NCI-H2081 treated with DMSO at 0.1 percent for 48 hours (cell line): ENCODE data around the gene HOXD11.

ENCODE experiments used
- DNase-seq: peaks from one replicate; lab custom pipeline; 2025; lab: John Stamatoyannopoulos, UW

The HOXD11 gene

DNA sequence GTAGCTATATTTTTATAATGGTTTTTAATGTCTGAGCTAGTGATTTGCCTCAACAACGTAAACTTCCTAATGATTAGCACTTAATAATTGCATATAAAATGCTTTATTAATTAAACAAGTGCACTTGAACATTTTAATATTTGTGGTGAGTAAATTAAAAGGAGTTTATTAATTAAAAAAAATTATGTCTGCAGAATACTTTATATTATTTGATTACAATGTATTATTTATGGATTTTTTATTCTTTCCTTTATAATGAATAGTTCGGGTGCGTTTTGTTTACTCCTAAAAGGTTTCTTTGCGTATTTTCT is 24.7 kb downstream of the HOXD11 start:
- DNase-seq: no peak

DNA sequence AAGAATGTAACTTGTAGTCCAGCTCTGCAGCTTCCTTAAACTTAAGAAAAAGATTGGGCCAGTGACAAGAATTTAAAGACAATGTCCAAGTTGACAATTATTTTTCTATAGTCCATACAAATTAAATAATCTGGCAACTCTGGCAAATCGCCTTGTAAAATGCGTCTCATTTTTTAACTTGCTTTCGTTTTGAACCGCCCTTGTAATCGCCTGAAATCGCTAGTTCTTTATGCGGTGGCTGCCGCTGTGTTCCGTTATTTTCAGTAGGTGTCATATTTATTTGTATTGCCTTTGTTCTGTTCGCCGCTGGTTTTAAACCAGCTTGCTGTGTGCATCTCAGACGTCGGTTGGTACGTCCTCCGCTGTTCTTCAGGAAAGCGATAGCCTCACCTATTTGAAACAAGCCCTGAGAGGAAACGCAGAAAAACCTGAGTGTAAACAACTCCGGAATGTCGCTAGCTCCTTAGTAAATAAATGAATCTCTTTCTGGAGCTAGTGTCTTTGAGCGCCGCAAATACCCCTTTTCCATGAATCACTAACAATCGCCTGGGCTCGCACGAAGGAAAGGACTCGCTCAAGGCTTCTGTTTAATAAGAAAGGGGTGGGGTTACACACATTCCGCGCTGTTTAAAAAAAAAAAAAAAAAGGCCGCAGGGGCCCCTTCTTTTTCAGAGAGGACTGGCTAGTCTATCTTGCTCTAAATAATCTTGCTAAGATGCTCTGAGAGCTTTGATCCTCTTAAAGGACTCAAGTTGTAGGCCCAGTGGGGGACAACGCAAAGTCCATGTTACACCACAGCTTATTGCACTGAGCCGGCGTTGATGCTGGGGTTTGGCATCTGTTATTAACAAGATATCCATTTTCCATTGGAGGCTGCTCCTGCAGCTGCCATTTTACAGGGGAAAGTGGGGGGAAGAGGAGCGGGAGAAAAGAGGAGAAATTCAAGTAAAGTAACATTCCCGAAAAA is 25.4 kb downstream of the HOXD11 start:
- DNase-seq: no peak

DNA sequence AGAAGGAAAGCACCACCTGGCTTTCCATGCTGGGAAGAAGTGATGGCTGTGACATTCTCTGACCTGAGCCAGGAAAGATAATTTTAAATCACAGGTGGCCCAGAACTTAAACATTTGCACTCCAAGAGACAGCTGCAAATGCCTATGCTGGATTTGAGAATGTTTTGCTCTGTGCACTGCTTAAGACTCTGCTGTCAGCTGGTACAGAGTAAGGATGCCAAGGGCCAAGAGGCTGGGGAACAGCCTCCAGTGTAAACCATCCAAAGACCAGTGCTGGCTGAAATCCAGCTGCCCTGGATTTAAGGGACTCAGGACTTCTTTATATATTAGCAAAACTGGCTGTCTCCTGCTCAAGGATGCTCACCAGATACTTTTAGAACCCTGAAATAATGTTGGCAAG is 26.3 kb downstream of the HOXD11 start:
- DNase-seq: no peak

DNA sequence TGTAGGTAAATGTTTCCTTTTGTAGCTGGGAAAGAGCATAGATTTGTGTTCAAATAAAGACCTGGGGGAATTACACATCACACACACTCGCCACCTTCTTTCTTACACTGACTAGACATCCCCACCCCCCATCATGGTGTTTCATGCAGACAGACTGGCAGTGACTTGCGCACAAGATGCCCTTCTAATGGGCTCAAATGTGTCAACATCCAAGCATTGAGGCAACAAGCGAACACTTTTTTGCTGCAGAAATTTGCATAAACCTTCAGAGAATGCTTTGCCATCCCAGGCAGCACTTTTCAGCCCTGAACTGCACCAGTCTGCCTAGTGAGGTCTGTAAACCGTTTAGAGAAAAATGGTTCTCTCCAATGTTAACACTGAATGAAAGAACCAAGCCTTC is 27.0 kb downstream of the HOXD11 start:
- no peak for DNase-seq

DNA sequence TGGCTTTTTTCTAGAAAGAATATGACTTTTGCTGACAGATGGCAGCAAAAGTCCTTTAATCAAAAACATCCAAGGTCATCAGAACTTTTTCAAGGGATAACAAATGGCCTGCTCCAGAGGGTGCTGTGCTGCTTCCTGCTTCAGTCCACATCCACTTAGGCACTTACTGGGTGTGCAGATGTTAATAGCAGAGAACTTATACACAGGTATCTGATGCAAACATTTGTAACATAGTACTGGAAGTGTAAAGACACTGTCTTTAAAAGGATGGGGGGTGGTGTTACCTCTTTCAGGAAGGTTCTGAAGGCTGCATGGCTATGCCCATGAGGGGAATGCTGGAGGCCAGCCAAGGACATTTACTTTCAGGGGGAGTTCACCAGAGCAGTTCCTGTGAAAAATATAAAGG is 28.0 kb downstream of the HOXD11 start:
- no peak for DNase-seq

DNA sequence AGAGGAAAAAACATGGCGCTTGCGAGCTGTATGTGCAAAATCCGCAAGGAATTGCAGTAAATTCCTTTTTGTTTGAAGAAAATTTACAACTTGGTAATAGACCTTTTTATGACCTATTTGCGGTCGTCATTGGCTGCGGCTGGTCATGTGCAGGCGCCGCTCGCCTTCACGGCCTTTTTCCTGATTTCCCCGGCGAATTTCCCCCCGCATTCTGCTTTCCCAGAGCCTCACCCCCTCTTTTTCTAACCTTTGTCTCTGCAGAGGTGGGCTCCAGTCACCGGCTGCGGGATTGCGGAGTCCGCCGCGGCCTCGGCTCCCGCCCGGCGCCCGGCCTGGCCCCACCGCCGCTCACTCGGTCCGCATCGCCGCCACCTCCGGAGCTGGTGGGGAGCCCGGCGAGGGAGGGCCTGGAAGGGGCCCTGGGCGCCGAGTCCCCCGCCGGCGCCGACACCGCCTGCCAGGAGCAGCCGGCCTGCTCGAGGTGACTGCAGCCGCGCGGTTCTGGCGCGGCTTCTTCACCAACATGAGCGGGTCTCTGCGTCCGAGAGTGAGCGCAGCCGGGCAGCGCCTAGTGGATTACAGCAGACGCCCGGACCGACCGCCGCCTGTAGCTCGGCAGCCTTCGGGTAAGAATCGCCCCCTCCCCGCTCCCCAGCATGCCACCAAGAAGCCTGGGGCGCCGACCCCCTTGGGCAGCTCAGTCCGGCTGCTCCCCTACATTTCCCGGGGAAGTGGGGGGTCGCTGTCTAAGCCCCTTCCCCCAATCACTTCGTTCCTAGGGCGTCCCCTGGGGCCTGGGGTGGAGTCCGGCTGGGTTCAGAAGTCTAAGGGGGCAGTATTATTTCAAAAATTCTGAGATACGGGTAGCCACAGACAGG is 29.5 kb downstream of the HOXD11 start:
- DNase-seq: no peak

DNA sequence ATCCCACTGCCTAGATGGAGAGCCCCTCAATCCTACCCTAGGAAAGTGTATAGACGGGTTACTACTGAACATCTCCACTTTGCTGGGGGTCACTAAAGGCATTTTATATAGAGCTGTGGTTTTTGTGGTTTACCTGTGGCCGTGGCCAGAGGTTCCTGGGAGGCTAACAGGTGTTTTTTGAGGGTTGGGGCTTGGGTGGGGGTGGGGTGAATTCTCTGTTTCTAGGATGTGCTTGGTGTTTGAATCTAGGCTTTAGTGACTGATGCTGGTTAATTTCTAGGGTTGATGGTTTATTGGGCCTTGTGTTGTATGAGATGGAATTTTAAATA is 30.1 kb downstream of the HOXD11 start:
- no peak for DNase-seq

DNA sequence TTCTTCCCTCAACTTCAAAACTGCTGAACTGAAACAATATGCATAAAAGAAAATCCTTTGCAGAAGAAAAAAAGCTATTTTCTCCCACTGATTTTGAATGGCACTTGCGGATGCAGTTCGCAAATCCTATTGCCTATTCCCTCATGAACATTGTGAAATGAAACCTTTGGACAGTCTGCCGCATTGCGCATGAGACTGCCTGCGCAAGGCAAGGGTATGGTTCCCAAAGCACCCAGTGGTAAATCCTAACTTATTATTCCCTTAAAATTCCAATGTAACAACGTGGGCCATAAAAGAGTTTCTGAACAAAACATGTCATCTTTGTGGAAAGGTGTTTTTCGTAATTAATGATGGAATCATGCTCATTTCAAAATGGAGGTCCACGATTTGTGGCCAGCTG is 30.8 kb downstream of the HOXD11 start:
- DNase-seq: no peak

DNA sequence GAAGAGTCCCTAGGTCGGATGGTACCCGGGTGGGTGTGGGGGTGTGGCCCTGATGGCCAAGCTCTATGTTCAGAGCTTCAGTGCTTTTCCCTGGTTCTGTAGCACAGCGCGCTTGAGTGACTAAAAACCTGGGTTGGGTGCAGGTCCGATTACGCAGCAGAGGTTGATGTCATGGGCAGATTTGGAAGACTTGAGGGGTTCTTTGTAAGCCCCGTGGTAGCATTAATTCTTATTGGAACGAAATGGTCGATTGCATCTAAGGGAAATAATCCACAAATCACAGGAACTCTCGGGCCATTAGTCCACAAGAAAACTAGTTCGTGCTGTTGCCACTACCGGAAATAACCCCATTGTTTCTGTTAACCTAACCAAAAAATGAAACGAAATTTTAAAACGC is 31.4 kb downstream of the HOXD11 start:
- no peak for DNase-seq

DNA sequence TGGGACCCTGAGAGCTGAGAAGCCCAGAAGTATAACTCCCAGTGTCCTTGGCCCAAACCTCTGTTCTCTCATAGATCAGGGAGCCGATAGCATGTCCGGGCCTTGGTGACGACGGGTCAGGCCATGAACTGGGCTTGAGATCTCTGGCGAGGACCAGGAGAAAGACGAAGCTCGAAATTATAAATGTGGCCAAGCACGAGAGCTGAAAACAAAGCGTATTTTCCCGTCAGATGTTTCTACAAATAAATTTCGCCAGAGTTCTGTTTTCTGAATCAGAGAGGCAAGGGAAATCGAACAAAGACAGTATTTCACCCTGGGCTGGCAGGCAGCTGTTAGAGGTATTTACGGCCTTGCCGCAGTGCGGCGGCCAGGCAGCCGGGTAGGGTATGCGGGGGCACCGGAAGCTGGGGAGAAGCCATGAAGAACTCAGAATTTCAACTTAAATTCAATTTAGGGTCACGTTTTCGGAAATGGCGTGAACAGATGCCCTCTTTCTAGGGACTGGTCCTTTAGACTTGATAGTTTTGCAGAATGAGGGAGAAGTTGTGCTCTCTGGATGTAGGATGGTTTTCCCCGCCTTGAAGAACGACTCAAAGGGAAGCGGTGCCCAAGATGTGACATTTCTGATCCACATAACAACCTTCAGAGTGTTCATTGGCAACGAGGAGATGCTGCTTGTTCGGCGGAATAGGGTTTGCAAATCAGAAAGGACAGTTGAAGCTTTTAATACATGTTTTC is 32.0 kb downstream of the HOXD11 start:
- DNase-seq: no peak

DNA sequence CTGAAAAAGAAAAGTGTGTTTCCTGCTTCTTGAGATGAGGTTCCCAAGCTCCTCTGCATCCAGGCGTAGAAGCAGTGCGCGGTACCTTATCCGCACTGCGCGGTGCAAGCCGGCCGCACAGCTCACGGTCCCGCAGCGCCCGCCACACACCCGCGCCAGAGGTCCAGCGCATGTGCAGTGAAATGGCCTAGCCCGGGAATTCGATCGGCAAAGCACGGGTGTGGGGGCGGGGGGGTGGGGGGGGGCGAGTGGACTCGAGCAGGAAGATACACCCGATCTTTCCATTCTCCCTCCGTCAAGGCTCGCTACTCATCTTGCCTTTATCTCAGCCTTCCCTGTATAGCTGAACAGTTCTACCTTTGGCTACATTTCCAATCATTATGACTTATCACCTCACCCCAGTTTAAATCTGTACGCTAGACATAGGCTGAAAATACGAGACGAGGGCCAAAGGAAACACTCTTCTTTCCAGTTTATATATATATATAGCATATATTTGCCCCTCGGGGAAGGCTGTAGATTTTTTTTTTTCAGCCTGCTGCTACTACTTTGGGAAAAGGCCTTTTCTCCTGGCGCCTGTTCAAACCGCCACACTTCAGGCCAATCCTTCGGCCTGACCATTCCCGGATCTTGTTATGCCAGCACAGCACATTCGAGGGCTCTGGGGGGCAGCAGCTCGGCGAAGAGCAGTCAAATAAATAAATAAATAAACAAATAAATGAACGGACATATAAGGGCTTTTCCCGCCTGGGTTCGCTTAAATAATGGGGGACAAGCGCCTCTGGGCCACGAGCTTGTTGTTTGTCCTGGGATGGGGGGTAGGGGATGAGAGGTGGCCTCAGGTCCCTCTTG is 32.8 kb downstream of the HOXD11 start:
- DNase-seq: no peak

DNA sequence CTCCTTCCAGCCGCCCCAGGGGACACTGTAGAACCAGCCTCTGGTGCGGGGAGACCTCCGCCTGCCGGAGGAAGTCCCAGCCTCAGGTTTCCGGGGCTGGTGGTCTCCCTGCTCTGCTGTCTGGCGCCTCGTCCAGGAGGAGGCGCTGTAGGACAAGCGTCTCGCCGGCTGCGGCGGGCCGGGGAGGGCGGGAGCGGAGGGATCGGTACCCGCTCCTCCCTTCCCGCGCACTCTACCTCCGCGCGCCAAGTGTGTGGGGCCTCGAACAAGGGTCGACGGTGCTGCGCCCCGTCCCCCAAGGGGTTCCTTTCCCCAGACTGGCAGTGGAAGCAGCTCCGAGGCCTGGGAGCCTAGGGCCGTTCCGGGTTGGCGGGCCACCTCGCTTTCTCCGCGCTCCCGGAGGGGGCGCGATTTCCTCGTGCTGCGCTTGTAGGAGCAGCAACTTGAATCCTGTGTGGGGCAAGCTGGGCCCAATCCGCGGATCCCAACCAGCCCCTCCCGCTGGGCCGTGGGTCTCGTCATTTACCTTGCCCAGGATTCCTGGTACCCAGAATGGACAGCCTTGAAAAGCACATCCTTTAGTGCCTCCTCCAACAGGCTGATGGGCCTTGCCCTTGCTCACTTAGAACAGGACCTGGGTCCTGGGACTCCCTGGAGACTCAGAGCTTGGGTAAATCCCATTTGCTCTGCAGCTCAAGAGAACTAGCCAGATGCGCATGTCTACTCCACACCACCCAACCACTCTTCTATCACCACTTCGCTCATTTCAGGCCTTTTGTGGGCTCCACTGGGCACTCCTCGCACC is 33.6 kb downstream of the HOXD11 start:
- no peak for DNase-seq

DNA sequence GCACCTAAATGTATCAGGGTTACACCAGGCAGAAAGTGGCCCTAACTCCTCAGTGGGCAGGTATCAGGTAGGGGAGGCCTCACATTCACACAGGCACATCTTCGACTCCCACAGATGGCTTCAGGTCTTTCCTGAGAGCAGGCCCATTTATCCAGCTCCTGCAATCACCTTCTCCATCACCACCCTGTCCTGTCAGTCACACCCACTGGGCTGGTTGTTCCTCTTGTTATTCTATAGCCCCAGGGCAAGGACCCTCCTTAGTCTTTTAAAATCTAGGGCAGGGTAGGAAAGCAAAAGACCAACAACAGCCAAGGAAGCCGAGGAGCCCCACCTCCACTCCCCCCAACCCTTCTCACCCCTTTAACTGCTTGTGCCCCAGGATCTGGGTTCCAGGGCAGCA is 35.2 kb downstream of the HOXD11 start:
- no peak for DNase-seq

DNA sequence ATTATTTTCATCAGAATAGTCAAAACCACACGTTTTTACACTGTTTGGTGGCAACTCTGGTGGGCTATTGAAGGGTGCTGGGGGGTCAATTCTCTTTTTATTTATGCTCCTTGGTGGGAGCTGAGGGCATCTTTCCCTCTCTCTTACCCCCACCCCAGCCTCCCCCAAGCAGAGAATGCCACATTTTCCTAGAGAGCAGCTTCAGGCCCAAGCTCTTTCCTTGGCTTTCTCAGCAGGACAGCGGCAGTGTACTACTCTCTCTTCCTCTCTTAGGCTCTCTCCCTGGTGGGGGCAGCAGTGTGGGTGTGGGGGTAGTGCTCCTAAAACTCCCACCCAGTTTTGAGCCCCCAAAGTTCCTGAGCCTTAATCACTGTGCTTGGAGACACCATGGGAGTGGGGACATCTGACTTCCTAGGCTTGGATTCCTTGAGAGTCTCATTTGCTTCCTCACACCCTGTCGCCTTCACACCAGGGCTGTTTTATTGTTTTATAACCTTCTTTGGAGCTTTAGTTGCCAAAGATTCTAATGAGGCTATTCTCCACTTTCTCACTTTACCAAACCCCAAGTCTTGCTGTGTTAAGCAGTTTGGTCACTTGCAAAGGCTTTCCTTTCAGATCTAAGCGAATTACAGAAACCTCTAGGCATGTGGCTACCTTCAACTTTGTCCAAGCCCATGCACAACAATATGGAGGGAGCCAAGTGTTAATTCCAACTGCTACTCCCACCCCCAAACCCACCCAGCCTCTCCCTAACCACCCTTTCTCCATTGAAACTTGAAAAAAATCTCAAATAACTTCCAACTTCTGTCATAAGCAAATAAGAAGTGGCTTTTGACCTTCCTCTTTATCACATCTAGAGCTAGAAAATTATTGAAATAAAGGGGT is 38.2 kb downstream of the HOXD11 start:
- no peak for DNase-seq

DNA sequence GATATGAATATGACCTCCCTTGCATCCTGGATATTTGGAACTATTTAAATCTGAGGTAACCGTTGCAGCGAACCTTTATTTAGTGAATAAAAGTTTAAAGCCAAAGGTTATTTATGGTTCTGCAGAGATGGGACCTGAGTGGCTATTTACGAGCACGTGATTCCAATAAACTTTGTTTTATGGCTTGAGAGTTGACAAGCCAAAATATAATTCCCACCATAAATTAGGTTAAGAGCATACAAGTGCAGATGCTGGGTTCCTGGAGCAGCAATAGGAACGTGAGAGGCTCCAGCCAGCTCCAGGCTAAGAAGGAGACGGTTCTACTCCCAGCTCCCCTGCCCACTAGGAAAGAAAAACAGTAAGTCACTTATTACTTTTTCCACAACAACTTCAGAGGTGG is 39.0 kb downstream of the HOXD11 start:
- DNase-seq: no peak

DNA sequence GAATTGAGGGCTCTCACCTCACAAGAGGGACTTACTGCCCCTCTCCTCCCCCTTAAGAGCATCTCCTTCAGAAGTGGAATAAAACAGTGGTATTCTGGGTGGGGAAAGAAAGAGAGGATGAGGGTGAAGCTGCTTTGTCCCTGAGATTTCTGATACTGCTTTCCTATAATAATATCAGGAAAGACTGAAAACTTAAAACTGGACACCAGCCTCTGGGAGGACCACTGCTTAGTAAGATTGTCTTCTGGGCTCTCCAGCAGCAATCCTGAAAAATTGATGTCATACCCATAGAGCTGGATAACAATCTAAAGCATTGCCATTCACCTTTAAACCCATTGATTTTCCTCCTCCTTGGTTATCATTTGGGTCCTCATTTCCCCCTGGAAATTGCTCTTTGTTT is 39.6 kb downstream of the HOXD11 start:
- DNase-seq: no peak

DNA sequence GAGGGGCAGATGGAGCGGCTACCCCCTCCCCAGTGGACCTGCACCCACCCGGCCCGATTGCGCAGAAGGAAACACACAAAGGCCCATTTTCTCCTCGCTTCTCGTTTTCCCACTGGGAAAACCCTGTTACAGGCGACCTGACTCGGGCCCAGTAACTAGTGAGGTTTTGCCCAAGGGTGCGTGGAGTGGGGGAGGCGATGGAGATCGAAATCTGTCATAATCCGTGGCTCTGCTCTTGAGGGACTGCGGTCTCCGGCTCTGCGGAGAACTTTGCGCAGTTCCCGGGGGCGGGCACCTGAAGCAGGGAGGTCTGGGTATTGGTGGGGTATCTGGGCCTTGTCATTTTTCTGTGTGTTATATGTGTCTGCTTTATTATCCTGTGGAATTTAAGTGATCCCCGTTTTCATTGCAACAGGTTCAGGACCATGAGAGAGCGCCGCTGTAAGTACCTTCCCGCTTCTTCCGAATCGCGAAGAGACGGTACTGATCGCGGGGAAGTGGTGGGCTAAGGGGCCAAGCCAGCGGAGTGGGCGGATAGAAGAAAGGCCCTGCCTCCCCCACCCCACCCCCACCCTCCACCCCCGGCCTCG is 40.2 kb downstream of the HOXD11 start:
- no peak for DNase-seq

DNA sequence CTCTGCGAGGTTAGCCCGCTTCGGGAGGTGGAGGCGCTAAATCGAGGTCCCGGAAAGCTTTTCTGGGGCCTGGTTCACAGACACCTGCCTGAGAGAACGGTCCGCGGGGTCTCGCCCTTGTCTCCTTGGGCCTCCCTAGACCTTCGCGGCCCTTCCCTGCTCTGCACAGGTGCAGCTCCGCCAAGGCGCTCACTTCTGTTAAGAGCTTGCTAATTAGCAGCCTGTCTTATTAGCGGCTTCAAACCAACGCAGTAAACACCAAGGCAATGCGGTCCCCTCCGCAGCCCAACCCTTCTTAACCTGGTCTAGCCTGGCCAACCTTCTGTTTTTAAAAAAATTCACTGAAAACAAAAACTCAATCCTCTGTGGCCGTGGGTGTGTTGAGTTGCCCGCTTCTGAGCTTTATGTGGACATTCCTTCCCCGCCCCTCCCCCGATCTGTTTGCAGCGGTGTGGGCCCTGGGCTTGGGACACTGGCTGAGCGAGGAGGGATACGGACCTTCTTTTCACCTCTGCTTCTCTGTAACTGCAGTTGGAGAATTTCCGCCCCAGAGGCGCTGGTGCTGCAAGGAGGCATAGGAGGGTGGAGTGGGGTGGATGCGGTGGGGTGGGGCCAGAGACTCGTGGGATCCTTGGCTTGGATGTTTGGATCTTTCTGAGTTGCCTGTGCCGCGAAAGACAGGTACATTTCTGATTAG is 40.9 kb downstream of the HOXD11 start:
- no peak for DNase-seq
